ENCODE results near the gene BTNL8.

Gene BTNL8

GRCh38 chr5:180974612-180975315 lies 75.8 kb downstream of the BTNL8 start:
- no peak for TF ChIP-seq RAD21 (IDR thresholded peaks at IDR 0.05; ENCODE audit: low read depth)
- no peak for TF ChIP-seq TAF1 (IDR thresholded peaks at IDR 0.05; ENCODE audit: low read depth)
- no peak for TF ChIP-seq FOXM1 (IDR thresholded peaks at IDR 0.05; ENCODE audit: borderline replicate concordance, low read depth)
- no peak for TF ChIP-seq TCF12 (IDR thresholded peaks at IDR 0.05; ENCODE audit: low read depth)
- TF ChIP-seq REST (IDR thresholded peaks at IDR 0.05; ENCODE audit: low read depth) = no peak
- TF ChIP-seq, protein P1, sequence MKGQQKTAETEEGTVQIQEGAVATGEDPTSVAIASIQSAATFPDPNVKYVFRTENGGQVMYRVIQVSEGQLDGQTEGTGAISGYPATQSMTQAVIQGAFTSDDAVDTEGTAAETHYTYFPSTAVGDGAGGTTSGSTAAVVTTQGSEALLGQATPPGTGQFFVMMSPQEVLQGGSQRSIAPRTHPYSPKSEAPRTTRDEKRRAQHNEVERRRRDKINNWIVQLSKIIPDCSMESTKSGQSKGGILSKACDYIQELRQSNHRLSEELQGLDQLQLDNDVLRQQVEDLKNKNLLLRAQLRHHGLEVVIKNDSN (IDR thresholded peaks at IDR 0.05) = no peak
- TF ChIP-seq EGR1 (IDR thresholded peaks at IDR 0.05) = no peak
- no peak for TF ChIP-seq ZBTB7A (IDR thresholded peaks at IDR 0.05; ENCODE audit: low read depth)
- TF ChIP-seq CREB1 (IDR thresholded peaks at IDR 0.05; ENCODE audit: low read depth) = no peak
- TF ChIP-seq NFIC (IDR thresholded peaks at IDR 0.05) = no peak
- no peak for TF ChIP-seq YY1 (IDR thresholded peaks at IDR 0.05; ENCODE audit: low read depth)
- TF ChIP-seq MAX (IDR thresholded peaks at IDR 0.05) = no peak
- no peak for TF ChIP-seq EP300 (IDR thresholded peaks at IDR 0.05; ENCODE audit: borderline replicate concordance)
- no peak for TF ChIP-seq TEAD4 (IDR thresholded peaks at IDR 0.05)
- TF ChIP-seq CEBPB (IDR thresholded peaks at IDR 0.05) = no peak

GRCh38 chr5:180975338-180975737 lies 76.4 kb downstream of the BTNL8 start:
- no peak for TF ChIP-seq TEAD4 (IDR thresholded peaks at IDR 0.05)
- no peak for TF ChIP-seq ZBTB7A (IDR thresholded peaks at IDR 0.05; ENCODE audit: low read depth)
- no peak for TF ChIP-seq FOXM1 (IDR thresholded peaks at IDR 0.05; ENCODE audit: borderline replicate concordance, low read depth)
- TF ChIP-seq NFIC (IDR thresholded peaks at IDR 0.05) = no peak
- TF ChIP-seq TCF12 (IDR thresholded peaks at IDR 0.05; ENCODE audit: low read depth) = no peak
- TF ChIP-seq EGR1 (IDR thresholded peaks at IDR 0.05) = no peak
- TF ChIP-seq YY1 (IDR thresholded peaks at IDR 0.05; ENCODE audit: low read depth) = no peak
- no peak for TF ChIP-seq TAF1 (IDR thresholded peaks at IDR 0.05; ENCODE audit: low read depth)
- TF ChIP-seq, protein P1 (IDR thresholded peaks at IDR 0.05) = no peak
- TF ChIP-seq CEBPB (IDR thresholded peaks at IDR 0.05) = no peak
- no peak for TF ChIP-seq MAX (IDR thresholded peaks at IDR 0.05)
- no peak for TF ChIP-seq RAD21 (IDR thresholded peaks at IDR 0.05; ENCODE audit: low read depth)
- TF ChIP-seq EP300 (IDR thresholded peaks at IDR 0.05; ENCODE audit: borderline replicate concordance) = no peak
- TF ChIP-seq REST (IDR thresholded peaks at IDR 0.05; ENCODE audit: low read depth) = no peak
- TF ChIP-seq CREB1 (IDR thresholded peaks at IDR 0.05; ENCODE audit: low read depth) = no peak

DNA sequence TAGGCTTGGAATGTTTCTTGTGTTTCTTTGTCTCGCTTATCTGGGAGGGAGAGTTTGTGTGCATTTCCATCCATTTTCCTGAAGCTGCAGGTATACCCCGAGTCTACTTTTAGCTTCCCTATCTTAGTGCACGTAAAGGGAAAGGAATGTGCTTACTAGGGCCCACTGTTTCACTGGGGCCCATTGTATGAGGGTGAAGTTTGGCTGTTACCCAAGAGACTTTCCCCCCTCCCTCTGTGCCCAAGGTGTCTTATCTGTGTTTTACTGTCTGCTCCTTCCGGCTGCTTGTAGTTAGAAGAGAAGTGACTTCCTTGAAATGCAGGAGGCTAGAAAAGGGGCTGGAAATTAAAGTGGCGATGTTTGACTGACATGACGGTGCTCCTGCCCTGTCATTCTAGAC lies 77.6 kb downstream of the BTNL8 start:
- no peak for TF ChIP-seq EGR1 (IDR thresholded peaks at IDR 0.05)
- no peak for TF ChIP-seq RAD21 (IDR thresholded peaks at IDR 0.05; ENCODE audit: low read depth)

DNA sequence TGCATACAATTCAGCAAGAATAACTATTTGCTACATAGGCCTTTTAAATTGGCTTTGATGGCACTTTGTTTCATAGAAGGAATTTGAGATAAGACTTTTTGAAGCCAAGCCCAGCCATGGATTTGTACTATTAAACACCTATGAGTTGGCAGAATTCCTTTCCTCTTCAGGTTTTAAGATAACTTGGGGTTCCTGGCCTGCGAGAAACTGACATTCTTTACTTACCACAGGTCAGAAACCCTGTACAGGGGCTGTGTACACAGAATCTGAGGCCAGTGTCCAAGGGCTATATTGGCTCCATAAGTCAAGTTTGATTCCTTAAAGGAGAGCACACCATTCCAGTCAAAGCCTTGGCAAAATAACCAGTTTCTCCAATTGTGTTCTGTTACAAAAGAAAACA lies 78.9 kb downstream of the BTNL8 start:
- TF ChIP-seq EGR1 (IDR thresholded peaks at IDR 0.05) = no peak
- TF ChIP-seq TEAD4 (IDR thresholded peaks at IDR 0.05) = no peak
- TF ChIP-seq CEBPB (IDR thresholded peaks at IDR 0.05) = no peak
- no peak for TF ChIP-seq NFIC (IDR thresholded peaks at IDR 0.05)

GRCh38 chr5:180982008-180982741 lies 83.2 kb downstream of the BTNL8 start:
- no peak for TF ChIP-seq EP300 (IDR thresholded peaks at IDR 0.05; ENCODE audit: borderline replicate concordance)
- no peak for TF ChIP-seq EGR1 (IDR thresholded peaks at IDR 0.05)
- TF ChIP-seq YY1 (IDR thresholded peaks at IDR 0.05; ENCODE audit: low read depth) = no peak
- no peak for TF ChIP-seq MAX (IDR thresholded peaks at IDR 0.05)
- no peak for TF ChIP-seq CEBPB (IDR thresholded peaks at IDR 0.05)
- TF ChIP-seq NFIC (IDR thresholded peaks at IDR 0.05) = no peak
- TF ChIP-seq RAD21 (IDR thresholded peaks at IDR 0.05; ENCODE audit: low read depth) = no peak
- no peak for TF ChIP-seq TCF12 (IDR thresholded peaks at IDR 0.05; ENCODE audit: low read depth)

All from Ishikawa (cell line).